ENCODE data around the gene STK10.

Gene STK10

GRCh38 chr5:172079876-172080275, 108.1 kb downstream of the STK10 start:
- Histone ChIP-seq H3K9ac (ENCODE audit: low read depth, low read length) (no peak overlapping the region), H3K27me3 (ENCODE audit: insufficient read depth, low read length, poor library complexity) (no peaks in the 10 kb centered on the region), H3K9me3 (ENCODE audit: insufficient read depth, low read length, severe bottlenecking) (no peaks in the 10 kb centered on the region), H3K36me3 (ENCODE audit: insufficient read depth, low read length) (peaks cover 32% of the 10 kb centered on the region), H3K79me2 (ENCODE audit: insufficient read depth, low read length) (no peaks in the 10 kb centered on the region), H3K4me1 (ENCODE audit: insufficient read depth, low read length) (peaks cover 17% of the 10 kb centered on the region), H2AFZ (ENCODE audit: low read depth, low read length) (no peak overlapping the region), H3K4me2 (ENCODE audit: insufficient read depth, low read length) (no peak overlapping the region), H3K27ac (ENCODE audit: low read length) (no peak overlapping the region), H3K4me3 (ENCODE audit: low read depth in 1 of 2, low read length in 2 of 2) (no peak overlapping the region), H4K20me1 (ENCODE audit: insufficient read depth, low read length) (peaks cover 2% of the 10 kb centered on the region; the same call in 1 of the 2 replicates)
- ATAC-seq (ENCODE audit: insufficient read depth, low read depth) (no peak), DNase-seq (no peak)
- TF ChIP-seq, protein P1, sequence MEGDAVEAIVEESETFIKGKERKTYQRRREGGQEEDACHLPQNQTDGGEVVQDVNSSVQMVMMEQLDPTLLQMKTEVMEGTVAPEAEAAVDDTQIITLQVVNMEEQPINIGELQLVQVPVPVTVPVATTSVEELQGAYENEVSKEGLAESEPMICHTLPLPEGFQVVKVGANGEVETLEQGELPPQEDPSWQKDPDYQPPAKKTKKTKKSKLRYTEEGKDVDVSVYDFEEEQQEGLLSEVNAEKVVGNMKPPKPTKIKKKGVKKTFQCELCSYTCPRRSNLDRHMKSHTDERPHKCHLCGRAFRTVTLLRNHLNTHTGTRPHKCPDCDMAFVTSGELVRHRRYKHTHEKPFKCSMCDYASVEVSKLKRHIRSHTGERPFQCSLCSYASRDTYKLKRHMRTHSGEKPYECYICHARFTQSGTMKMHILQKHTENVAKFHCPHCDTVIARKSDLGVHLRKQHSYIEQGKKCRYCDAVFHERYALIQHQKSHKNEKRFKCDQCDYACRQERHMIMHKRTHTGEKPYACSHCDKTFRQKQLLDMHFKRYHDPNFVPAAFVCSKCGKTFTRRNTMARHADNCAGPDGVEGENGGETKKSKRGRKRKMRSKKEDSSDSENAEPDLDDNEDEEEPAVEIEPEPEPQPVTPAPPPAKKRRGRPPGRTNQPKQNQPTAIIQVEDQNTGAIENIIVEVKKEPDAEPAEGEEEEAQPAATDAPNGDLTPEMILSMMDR (IDR thresholded peaks at IDR 0.05; ENCODE audit: borderline replicate concordance, extremely low read depth, low read length, poor library complexity, severe bottlenecking): no peak
- no peak for TF ChIP-seq EZH2 (IDR thresholded peaks at IDR 0.05; ENCODE audit: borderline replicate concordance, low read depth, low read length, severe bottlenecking)

- no peaks in the 10 kb centered on the region for H3K79me2 ChIP-seq (ENCODE audit: insufficient read depth, low read length)
- ATAC-seq (ENCODE audit: insufficient read depth, low read depth): peak; percentile 73
- H3K27me3 ChIP-seq (ENCODE audit: insufficient read depth, low read length, poor library complexity): no peaks in the 10 kb centered on the region
- H3K36me3 ChIP-seq (ENCODE audit: insufficient read depth, low read length): peaks cover 32% of the 10 kb centered on the region
- H4K20me1 ChIP-seq (ENCODE audit: insufficient read depth, low read length): peaks cover 2% of the 10 kb centered on the region; the same call in 1 of the 2 replicates
- DNase-seq: peak; percentile 60
- H3K27ac ChIP-seq (ENCODE audit: low read length): peak overlapping the region; percentile 61
- no peak overlapping the region for H3K4me2 ChIP-seq (ENCODE audit: insufficient read depth, low read length)
- H3K4me3 ChIP-seq (ENCODE audit: low read depth in 1 of 2, low read length in 2 of 2): no peak overlapping the region
- H3K9me3 ChIP-seq (ENCODE audit: insufficient read depth, low read length, severe bottlenecking): no peaks in the 10 kb centered on the region
- H2AFZ ChIP-seq (ENCODE audit: low read depth, low read length): no peak overlapping the region
- no peak overlapping the region for H3K9ac ChIP-seq (ENCODE audit: low read depth, low read length)
- TF ChIP-seq, protein P1 (IDR thresholded peaks at IDR 0.05; ENCODE audit: borderline replicate concordance, extremely low read depth, low read length, poor library complexity, severe bottlenecking): no peak
- TF ChIP-seq EZH2 (IDR thresholded peaks at IDR 0.05; ENCODE audit: borderline replicate concordance, low read depth, low read length, severe bottlenecking): no peak
- peaks cover 17% of the 10 kb centered on the region for H3K4me1 ChIP-seq (ENCODE audit: insufficient read depth, low read length)
Observed at GRCh38 chr5:172078726-172079345, 109.2 kb downstream of the STK10 start.

DNA sequence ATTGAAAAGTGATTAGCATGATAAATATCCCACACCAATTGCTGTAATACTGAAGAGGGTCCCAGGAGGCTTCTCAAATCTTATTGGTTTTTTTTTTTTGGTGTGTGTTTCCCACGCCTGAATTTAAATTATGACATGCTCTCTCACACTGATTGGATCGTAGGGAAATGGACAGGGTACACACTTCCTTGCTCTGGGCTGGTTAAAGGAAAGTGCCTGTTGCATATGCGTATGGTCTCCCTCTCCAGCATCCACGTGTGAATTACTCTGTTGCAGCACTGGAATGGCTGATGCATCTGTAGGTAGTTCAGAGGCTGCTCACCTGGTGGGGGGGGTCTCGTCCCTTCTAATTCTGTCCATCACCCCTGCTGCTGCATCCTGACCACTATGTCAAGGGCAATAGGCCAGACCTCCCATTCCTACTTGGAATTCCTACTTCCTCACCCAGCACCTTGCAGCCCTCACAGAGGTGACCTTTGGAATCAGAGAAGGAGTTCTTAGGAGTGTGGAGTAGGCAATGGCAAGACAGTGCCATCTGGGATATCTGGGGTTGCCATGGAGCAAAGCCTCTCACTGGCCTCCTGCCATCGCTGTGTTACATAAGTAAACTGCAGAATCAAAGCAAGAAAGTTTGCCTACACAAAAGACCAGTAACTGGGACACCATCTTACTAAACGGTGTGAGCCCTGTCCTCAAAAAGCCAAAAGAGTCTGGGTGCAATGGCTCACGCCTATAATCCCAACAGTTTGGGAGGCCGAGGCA, 110.2 kb downstream of the STK10 start:
- no peak for ATAC-seq (ENCODE audit: insufficient read depth, low read depth)
- H3K9ac ChIP-seq (ENCODE audit: low read depth, low read length): no peak overlapping the region

More for the DNA sequence above, 110.2 kb downstream of the STK10 start:
- Histone ChIP-seq H3K9me3 (ENCODE audit: insufficient read depth, low read length, severe bottlenecking) (no peaks in the 10 kb centered on the region), H3K36me3 (ENCODE audit: insufficient read depth, low read length) (peaks cover 31% of the 10 kb centered on the region), H3K4me3 (ENCODE audit: low read depth in 1 of 2, low read length in 2 of 2) (no peak overlapping the region), H3K4me1 (ENCODE audit: insufficient read depth, low read length) (peaks cover 17% of the 10 kb centered on the region), H2AFZ (ENCODE audit: low read depth, low read length) (no peak overlapping the region), H4K20me1 (ENCODE audit: insufficient read depth, low read length) (peaks cover 2% of the 10 kb centered on the region; the same call in 1 of the 2 replicates), H3K4me2 (ENCODE audit: insufficient read depth, low read length) (no peak overlapping the region), H3K27me3 (ENCODE audit: insufficient read depth, low read length, poor library complexity) (no peaks in the 10 kb centered on the region), H3K27ac (ENCODE audit: low read length) (peak overlapping the region; percentile 61), H3K79me2 (ENCODE audit: insufficient read depth, low read length) (no peaks in the 10 kb centered on the region)
- TF ChIP-seq EZH2 (IDR thresholded peaks at IDR 0.05; ENCODE audit: borderline replicate concordance, low read depth, low read length, severe bottlenecking): no peak
- TF ChIP-seq, protein P1 (IDR thresholded peaks at IDR 0.05; ENCODE audit: borderline replicate concordance, extremely low read depth, low read length, poor library complexity, severe bottlenecking): no peak
- no peak for DNase-seq
